Thyroid gland (tissue), 4 donors: ENCODE measurements around the gene NAA35.

Experiments
- POLR2A ChIP-seq, 2 donors: fragments of 450-650 bp; IDR thresholded peaks; one replicate each; pipeline ENCODE4 v1.6.1; 2017; ENCODE audit warnings: antibody characterized with exemption in 2 of 2, mild to moderate bottlenecking in 2 of 2, moderate library complexity in 1 of 2
- TF ChIP-seq, protein P1 (sequence below), 6 experiments: fragments of 200-600 bp in 3 of 6; fragments of 450-650 bp in 3 of 6; sonication (generic) in 3 of 6; IDR thresholded peaks; one replicate each; pipeline ENCODE4 v1.5.1; 2016 to 2019; ENCODE audit warnings: antibody characterized with exemption in 6 of 6, mild to moderate bottlenecking in 2 of 6, inconsistent platforms in 1 of 6, moderate library complexity in 1 of 6

DNA sequence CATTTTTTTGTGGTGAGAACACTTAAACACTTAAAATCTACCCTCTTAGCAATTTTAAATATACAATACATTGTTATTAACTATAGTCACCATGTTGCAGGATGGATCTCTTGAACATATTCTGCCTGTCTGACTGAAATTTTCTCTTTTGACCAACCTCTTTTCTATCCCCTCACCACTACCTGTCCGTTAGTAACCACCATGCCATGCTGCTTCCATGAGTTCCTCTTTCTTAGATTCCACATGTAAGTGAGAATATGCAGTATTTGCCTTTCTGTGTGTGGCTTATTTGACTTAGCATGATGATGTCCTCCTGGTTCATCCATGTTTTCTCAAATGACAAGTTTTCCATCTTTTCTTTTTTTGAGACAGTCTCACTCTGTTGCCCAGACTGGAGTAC lies 48.5 kb upstream of the NAA35 start:
- TF ChIP-seq POLR2A (IDR thresholded peaks at IDR 0.05) = no peak
- TF ChIP-seq, protein P1, sequence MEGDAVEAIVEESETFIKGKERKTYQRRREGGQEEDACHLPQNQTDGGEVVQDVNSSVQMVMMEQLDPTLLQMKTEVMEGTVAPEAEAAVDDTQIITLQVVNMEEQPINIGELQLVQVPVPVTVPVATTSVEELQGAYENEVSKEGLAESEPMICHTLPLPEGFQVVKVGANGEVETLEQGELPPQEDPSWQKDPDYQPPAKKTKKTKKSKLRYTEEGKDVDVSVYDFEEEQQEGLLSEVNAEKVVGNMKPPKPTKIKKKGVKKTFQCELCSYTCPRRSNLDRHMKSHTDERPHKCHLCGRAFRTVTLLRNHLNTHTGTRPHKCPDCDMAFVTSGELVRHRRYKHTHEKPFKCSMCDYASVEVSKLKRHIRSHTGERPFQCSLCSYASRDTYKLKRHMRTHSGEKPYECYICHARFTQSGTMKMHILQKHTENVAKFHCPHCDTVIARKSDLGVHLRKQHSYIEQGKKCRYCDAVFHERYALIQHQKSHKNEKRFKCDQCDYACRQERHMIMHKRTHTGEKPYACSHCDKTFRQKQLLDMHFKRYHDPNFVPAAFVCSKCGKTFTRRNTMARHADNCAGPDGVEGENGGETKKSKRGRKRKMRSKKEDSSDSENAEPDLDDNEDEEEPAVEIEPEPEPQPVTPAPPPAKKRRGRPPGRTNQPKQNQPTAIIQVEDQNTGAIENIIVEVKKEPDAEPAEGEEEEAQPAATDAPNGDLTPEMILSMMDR (IDR thresholded peaks at IDR 0.05) = no peak
